Activated CD4-positive, alpha-beta memory T cell treated with anti-CD3 and anti-CD28 coated beads for 36 hours (primary cell): Measurements from ENCODE around the gene NTNG2. TPM values are rescaled to one million over a fixed set of nuclear protein-coding genes. Genes with fewer than 3 reads are reported as not detected.

Experiments used
- CTCF ChIA-PET: fragments of 350-600 bp; sonication (Branson Sonifier 250); formaldehyde crosslinking; loops from one replicate; lab custom pipeline; 2021; ENCODE audit warnings: antibody characterized with exemption, inconsistent platforms; lab: Charles Lee
- POLR2A ChIA-PET: fragments of 350-600 bp; sonication (Branson Sonifier 250); formaldehyde crosslinking; loops from one replicate; lab custom pipeline; 2021; ENCODE audit warnings: antibody characterized with exemption; lab: Charles Lee
- DNase-seq: peaks from one replicate; pipeline ENCODE4 v3.0.0-alpha.2; 2020
- H3K27ac Mint-ChIP-seq: one replicate; pipeline ENCODE4 v1.8.0; 2021; ENCODE audit warnings: mixed read lengths
- H3K27me3 Mint-ChIP-seq: one replicate; pipeline ENCODE4 v1.8.0; 2021; ENCODE audit warnings: mixed read lengths
- H3K36me3 Mint-ChIP-seq: one replicate; pipeline ENCODE4 v1.8.0; 2021; ENCODE audit warnings: mixed read lengths
- H3K4me1 Mint-ChIP-seq: one replicate; pipeline ENCODE4 v1.8.0; 2021; ENCODE audit warnings: low read depth, mixed read lengths
- H3K4me3 Mint-ChIP-seq: one replicate; pipeline ENCODE4 v1.8.0; 2021; ENCODE audit warnings: mild to moderate bottlenecking, mixed read lengths
- H3K9me3 Mint-ChIP-seq: one replicate; pipeline ENCODE4 v1.8.0; 2021; ENCODE audit warnings: mixed read lengths
- intact Hi-C: fragments of 100-400 bp; cut with micrococcal nuclease; formaldehyde crosslinking; loops from one replicate; pipeline ENCODE4 v1.15.1; 2023
- total RNA-seq, 2 experiments: library from RNA; stranded (reverse); gene quantifications; one replicate each; pipeline ENCODE4 v1.2.3, GENCODE V29; 2021

Gene NTNG2, protein sequence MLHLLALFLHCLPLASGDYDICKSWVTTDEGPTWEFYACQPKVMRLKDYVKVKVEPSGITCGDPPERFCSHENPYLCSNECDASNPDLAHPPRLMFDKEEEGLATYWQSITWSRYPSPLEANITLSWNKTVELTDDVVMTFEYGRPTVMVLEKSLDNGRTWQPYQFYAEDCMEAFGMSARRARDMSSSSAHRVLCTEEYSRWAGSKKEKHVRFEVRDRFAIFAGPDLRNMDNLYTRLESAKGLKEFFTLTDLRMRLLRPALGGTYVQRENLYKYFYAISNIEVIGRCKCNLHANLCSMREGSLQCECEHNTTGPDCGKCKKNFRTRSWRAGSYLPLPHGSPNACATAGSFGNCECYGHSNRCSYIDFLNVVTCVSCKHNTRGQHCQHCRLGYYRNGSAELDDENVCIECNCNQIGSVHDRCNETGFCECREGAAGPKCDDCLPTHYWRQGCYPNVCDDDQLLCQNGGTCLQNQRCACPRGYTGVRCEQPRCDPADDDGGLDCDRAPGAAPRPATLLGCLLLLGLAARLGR
- total RNA-seq = 1 to 10 TPM in 1 of 2 experiments, under 1 TPM in 1; 0.77 to 1.4 TPM

DNA sequence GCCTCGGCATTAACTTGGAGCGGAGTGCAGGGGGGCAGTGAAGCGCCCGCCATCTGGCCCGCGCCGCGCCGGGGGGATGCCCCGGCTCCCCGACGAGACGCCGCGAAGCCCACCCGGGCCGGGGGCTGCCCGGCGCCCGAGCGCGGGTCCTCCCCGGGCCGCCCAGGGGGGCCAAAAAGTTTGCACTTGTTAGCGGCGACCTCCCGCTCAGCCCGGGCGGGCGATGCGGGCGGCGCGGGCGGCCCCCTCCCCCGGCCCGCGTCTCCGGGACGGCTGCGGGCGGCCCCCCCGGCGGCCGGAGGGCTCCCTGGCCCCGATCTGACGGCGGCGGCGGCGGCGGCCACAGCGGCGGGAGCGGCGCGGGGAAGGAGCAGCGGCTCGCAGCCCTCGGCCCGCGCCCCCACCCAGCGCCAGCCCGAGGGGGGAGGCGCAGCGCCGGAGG, at the start of gene NTNG2:
Gene NTNG2, plus strand, starts transcription at position 316 of the 442 bp plus-strand sequence. CDS start 4,774 bp downstream, outside the sequence.
- Mint-ChIP-seq H3K4me1 (peaks cover 8% of the 10 kb centered on the region), H3K9me3 (no peaks in the 10 kb centered on the region), H3K4me3 (peak within 1 kb of the TSS; percentile 82), H3K36me3 (no peaks in the 10 kb centered on the region), H3K27me3 (peaks cover 47% of the 10 kb centered on the region), H3K27ac (no peak within 1 kb of the TSS)
- intact Hi-C loops = loop anchor here (2.0 to 5.0 kb wide), 2 partner anchors 15 to 84 kb away; partner anchors contain the start of gene MED27
- DNase-seq = no peak
- CTCF ChIA-PET = interaction anchor here (0.8 to 3.0 kb wide), 2 partner anchors 8 to 75 kb away, joined by 3 to 7 read pairs; no protein-coding TSS in a partner anchor
- POLR2A ChIA-PET = no interaction called here

DNA sequence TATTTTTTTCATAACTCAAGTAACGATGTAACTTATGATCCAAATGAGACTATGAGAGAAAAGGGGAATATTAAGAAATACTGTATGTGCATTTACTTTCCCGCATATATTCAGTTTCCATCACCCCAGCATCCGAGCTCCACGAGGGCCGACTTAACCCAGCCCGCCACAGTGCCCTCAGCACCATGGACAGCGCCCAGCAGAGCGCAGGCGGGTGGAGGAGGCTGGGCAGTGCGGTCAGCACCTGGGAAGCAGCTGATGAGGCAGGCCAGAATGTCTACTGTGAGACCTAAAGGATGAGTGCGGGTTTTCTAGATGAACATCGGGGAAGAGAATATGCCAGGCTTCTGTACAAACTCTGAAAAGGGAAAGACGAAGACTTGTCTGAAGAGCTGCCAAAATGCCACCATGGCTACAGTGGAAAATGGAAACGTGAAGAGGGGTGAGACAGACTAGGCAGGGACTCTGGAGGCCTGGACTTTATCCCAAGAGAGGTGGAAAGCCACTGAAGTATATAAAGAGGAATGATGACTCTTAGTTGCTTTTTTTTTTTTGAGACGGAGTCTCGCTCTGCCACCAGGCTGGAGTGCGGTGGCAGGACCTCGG, 47.7 kb upstream of the NTNG2 start:
- Mint-ChIP-seq H3K27me3 (peaks cover 41% of the 10 kb centered on the region), H3K9me3 (no peaks in the 10 kb centered on the region), H3K4me1 (no peaks in the 10 kb centered on the region), H3K36me3 (no peaks in the 10 kb centered on the region), H3K4me3 (no peak overlapping the region), H3K27ac (no peak overlapping the region)
- intact Hi-C loops = no loop called here
- ChIA-PET POLR2A (no interaction called here), CTCF (no interaction called here)
- peak; percentile 60 for DNase-seq

DNA sequence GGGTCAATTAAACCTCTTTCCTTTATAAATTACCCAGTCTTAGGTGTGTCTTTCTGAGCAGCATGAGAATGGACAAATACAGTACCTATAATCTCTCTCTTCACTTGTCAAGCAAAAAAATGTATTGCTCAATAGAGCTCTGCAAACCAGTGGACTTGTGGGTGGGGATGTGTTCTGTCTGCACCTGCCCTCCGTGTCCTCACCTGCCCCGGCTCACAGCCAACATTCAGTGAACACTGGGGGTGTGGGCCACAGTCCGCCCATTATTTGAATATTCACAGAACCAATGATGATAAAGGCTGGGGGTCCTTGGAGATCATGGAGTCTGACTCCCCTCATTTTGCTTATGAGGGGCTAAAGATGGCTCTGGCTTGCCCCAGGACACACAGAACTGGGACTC, 45.3 kb upstream of the NTNG2 start:
- POLR2A ChIA-PET = no interaction called here
- H3K27me3 Mint-ChIP-seq = peaks cover 39% of the 10 kb centered on the region

DNA sequence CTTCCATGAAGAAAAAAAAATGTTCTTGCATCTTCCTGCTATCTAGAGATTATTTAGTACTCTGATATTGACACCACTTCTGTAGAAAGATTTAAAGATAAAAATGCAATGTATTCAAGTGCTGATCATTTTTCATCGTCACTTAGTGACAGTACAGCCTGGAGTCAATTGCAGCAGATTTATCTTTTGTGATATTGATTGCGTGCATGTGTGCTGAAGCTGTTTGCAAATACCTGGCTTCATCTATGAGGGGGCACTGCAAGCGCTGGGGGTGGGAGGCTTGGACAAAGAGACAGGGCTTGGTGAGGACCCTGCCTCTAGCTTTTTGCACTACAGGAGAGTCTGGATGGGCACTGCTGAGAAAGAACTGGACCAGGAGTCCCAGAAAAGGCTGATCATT, 44.2 kb upstream of the NTNG2 start:
- Mint-ChIP-seq H3K27me3 (peaks cover 40% of the 10 kb centered on the region), H3K27ac (no peak overlapping the region), H3K4me1 (no peaks in the 10 kb centered on the region), H3K9me3 (no peaks in the 10 kb centered on the region), H3K4me3 (no peak overlapping the region), H3K36me3 (no peaks in the 10 kb centered on the region)
- ChIA-PET POLR2A (no interaction called here), CTCF (no interaction called here)
- no peak for DNase-seq
- intact Hi-C loops = no loop called here

More for the DNA sequence above, 45.3 kb upstream of the NTNG2 start:
- intact Hi-C loops = no loop called here
- H3K4me1 Mint-ChIP-seq = no peaks in the 10 kb centered on the region
- H3K27ac Mint-ChIP-seq = no peak overlapping the region
- no peak for DNase-seq
- no peaks in the 10 kb centered on the region for H3K36me3 Mint-ChIP-seq
- H3K9me3 Mint-ChIP-seq = no peaks in the 10 kb centered on the region
- no peak overlapping the region for H3K4me3 Mint-ChIP-seq
- CTCF ChIA-PET = no interaction called here

DNA sequence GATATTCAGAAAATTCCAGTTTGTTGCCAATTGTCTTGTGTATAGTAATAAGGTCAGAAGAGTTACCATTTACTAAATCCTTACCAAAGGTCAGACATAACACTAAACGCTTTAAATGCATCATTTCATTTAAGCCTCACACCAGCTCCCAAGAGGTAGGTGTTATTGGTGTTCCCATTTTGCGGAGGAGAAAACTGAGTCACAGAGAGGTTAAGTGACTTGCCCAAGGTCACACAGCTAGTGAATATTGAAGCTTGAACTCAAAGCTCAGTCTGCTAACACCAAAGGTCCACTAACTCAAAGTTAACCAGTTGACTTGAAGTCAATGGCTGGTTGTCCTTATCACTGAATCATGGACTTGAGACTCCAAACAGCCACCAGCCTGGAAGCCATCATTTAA, 40.8 kb upstream of the NTNG2 start:
- H3K27ac Mint-ChIP-seq = no peak overlapping the region
- DNase-seq = no peak
- no peak overlapping the region for H3K4me3 Mint-ChIP-seq
- peaks cover 52% of the 10 kb centered on the region for H3K27me3 Mint-ChIP-seq
- no peaks in the 10 kb centered on the region for H3K36me3 Mint-ChIP-seq
- CTCF ChIA-PET = interaction anchor here (1.0 kb wide), 1 partner anchor 49 kb away, joined by 5 read pairs; no protein-coding TSS in a partner anchor
- intact Hi-C loops = no loop called here
- H3K9me3 Mint-ChIP-seq = no peaks in the 10 kb centered on the region
- POLR2A ChIA-PET = no interaction called here
- peaks cover 7% of the 10 kb centered on the region for H3K4me1 Mint-ChIP-seq

DNA sequence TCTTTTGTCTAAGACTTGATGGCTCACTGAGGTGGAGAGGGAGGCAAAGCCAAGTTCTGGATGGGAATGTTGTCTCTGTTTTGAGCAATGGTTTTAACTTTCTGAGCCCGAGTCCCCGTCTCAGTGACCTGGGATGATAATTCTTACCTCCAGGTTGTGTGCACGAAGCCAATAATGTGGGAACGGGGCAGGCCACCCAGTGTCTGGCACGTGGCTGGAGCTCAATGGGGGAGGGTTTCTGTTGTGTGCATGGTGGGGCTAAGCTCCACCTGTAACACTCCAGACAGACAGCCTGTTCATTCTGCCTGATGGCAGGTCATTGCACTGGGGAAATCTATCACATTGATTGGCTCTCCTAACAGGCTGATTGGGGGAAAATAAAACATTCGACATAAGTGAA, 37.1 kb upstream of the NTNG2 start:
- intact Hi-C loops = loop anchor here (5.0 kb wide), 1 partner anchor 117 kb away; no protein-coding TSS in a partner anchor

DNA sequence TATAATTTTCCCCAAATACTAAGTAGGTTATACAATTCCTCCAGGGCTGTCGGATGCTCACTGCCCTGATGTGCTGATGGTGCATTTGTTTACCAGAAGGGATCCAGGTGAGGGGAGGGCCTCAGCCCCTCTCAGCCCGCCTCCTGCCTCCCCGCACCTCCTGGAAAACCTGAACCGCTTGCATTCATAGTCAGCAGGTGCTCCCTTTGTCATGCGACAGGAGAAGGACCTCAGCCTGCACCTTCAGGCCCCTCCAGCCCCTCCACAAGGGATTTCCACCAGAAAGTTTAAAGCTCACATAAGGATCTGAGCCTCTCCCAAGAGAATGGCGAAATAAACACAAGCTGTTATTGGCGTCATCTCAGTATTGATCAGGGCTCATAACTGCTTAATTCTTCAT, 36.5 kb upstream of the NTNG2 start:
- Mint-ChIP-seq H3K36me3 (no peaks in the 10 kb centered on the region), H3K27me3 (peaks cover 66% of the 10 kb centered on the region), H3K27ac (no peak overlapping the region), H3K4me3 (no peak overlapping the region), H3K4me1 (peaks cover 21% of the 10 kb centered on the region), H3K9me3 (no peaks in the 10 kb centered on the region)
- intact Hi-C loops = loop anchor here (5.0 kb wide), 1 partner anchor 118 kb away; no protein-coding TSS in a partner anchor
- ChIA-PET POLR2A (interaction anchor here (0.7 kb wide), 1 partner anchor 118 kb away, joined by 3 read pairs; no protein-coding TSS in a partner anchor), CTCF (interaction anchor here (0.7 to 1.5 kb wide), 2 partner anchors 44 to 315 kb away, joined by 3 read pairs; no protein-coding TSS in a partner anchor)
- no peak for DNase-seq

More for the DNA sequence above, 37.1 kb upstream of the NTNG2 start:
- H3K4me1 Mint-ChIP-seq = peaks cover 21% of the 10 kb centered on the region
- ChIA-PET POLR2A (no interaction called here), CTCF (interaction anchor here (1.5 kb wide), 1 partner anchor 45 kb away, joined by 3 read pairs; no protein-coding TSS in a partner anchor)
- H3K27me3 Mint-ChIP-seq = peaks cover 64% of the 10 kb centered on the region
- no peak overlapping the region for H3K4me3 Mint-ChIP-seq
- no peaks in the 10 kb centered on the region for H3K36me3 Mint-ChIP-seq
- H3K9me3 Mint-ChIP-seq = no peaks in the 10 kb centered on the region
- DNase-seq = no peak
- H3K27ac Mint-ChIP-seq = no peak overlapping the region

DNA sequence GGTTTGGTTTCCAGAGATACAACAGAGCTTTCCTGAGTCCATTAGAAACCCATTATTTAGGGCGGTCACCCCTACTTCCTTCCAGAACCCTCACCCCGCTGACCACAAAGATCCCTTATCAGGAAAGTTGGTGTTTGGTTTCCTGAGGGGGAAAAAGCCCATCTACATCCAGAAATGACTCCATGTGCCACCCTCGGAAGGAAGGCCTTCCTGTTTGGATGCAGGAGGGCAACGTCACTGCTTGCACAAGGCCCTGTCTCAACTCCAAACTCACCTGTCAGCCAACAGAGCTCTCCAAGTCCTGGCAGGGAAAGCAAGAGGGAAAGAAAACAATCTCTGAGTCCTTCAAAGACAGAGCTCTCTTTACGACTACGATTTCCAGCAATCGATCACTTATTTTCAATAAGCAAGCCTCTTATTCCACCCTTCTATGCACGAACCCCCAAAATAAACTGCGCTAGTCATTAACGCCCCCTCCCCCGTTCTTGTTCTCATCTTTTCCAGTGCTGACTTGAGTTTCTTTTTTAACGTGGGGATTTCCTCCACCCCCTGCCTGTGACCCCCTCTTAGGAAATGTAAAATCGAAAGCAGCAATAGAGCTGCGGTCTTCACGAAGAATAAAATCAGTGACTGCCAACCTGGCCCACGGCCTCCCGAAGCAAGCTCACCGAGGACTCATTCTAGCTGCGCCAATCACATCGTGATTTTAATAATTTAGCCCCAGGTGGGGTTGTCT, 35.7 kb upstream of the NTNG2 start:
- intact Hi-C loops = loop anchor here (5.0 kb wide), 1 partner anchor 119 kb away; no protein-coding TSS in a partner anchor
- Mint-ChIP-seq H3K27ac (no peak overlapping the region), H3K27me3 (peaks cover 68% of the 10 kb centered on the region), H3K4me3 (peak overlapping the region; percentile 42), H3K36me3 (no peaks in the 10 kb centered on the region), H3K4me1 (peaks cover 21% of the 10 kb centered on the region), H3K9me3 (no peaks in the 10 kb centered on the region)
- DNase-seq = peak; percentile 56
- ChIA-PET POLR2A (interaction anchor here (0.7 kb wide), 3 partner anchors 9 to 119 kb away, joined by 3 to 4 read pairs (median 3); no protein-coding TSS in a partner anchor), CTCF (interaction anchor here (0.6 to 1.5 kb wide), 7 partner anchors 16 to 493 kb away, joined by 3 to 4 read pairs (median 3); no protein-coding TSS in a partner anchor)

DNA sequence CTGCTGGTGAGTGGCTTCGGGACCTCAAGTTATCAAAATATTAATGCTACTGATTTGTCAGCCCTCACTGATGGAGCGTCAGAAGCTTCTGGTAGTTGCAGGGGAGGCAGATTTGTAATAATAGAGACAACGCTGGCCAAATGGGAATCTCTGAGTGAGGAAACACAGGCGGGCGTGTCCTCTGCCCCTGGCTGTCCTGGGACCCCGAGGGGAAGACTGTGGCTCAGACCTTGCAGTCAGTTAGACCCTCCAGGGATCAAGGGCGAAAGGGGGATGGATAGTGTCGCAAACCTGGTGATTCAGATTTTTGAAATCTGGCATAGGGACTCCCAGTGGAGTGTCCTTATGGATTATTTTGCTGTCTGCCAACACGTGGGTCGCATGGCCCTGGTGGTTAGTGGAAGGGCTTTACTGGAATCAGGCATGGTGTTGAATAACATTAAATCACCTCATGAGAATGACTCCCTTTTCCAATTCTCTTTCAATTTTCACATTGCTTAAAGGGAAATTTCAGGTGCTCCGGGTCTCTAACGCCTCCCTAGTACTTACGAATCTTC, 35.1 kb upstream of the NTNG2 start:
- peaks cover 70% of the 10 kb centered on the region for H3K27me3 Mint-ChIP-seq
- H3K4me3 Mint-ChIP-seq = peak overlapping the region; percentile 42
- no peaks in the 10 kb centered on the region for H3K9me3 Mint-ChIP-seq
- POLR2A ChIA-PET = interaction anchor here (0.7 kb wide), 2 partner anchors 8 to 20 kb away, joined by 3 to 4 read pairs; no protein-coding TSS in a partner anchor
- peaks cover 21% of the 10 kb centered on the region for H3K4me1 Mint-ChIP-seq
- DNase-seq = no peak
- no peaks in the 10 kb centered on the region for H3K36me3 Mint-ChIP-seq
- H3K27ac Mint-ChIP-seq = no peak overlapping the region
- CTCF ChIA-PET = interaction anchor here (0.6 to 1.3 kb wide), 5 partner anchors 16 to 494 kb away, joined by 3 to 4 read pairs (median 3); no protein-coding TSS in a partner anchor
- intact Hi-C loops = loop anchor here (5.0 kb wide), 1 partner anchor 119 kb away; no protein-coding TSS in a partner anchor

DNA sequence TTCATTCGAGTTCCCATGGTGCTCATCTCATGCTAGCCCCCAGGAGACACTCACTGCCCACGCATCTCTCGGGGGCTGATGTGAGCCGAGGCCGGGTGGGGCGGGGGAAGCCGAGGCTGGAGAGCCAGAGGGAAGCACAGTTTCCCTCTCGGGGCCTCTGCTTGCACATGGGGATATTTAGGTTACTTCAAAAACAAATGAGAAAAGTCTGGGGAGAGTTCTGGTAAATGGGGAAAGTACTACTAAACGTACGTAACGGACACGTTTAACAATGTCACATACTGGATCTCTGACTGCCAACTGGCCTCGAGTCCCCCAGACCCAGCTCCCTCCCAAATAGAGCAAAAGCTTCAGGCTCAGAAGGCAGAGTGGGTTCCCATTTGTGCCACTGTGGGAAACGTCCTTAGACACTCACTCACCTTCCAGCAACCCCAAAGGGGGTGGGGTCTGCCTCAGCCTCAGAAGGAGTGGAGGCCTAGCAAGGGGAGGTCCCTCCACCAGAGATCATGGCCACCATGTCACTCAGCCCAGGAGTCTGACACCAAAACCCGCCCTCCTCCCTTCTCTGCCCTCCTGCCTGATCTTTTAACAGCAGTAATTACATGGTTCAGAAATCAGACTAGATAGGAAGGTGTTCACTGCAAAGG, 33.8 kb upstream of the NTNG2 start:
- ChIA-PET POLR2A (no interaction called here), CTCF (interaction anchor here (0.9 to 1.4 kb wide), 3 partner anchors 42 to 365 kb away, joined by 3 read pairs; no protein-coding TSS in a partner anchor)
- no peak overlapping the region for H3K27ac Mint-ChIP-seq
- no peak for DNase-seq
- no peaks in the 10 kb centered on the region for H3K9me3 Mint-ChIP-seq
- intact Hi-C loops = loop anchor here (5.0 kb wide), 1 partner anchor 121 kb away; no protein-coding TSS in a partner anchor
- no peaks in the 10 kb centered on the region for H3K36me3 Mint-ChIP-seq
- H3K4me1 Mint-ChIP-seq = peaks cover 21% of the 10 kb centered on the region
- no peak overlapping the region for H3K4me3 Mint-ChIP-seq
- peaks cover 72% of the 10 kb centered on the region for H3K27me3 Mint-ChIP-seq
